GM23248 (cell line): ENCODE data around the gene CFAP73. TPM values are rescaled to one million over a fixed set of nuclear protein-coding genes. Genes with fewer than 3 reads are reported as not detected.

ENCODE experiments used
- DNase-seq: peaks from one replicate; pipeline ENCODE4 v3.0.0-alpha.2; 2015
- H2AFZ ChIP-seq: fragments of 200-600 bp; sonication (generic); 2 replicates; pipeline ENCODE4 v1.6.1; 2016; ENCODE audit warnings: antibody characterized with exemption
- H3F3A ChIP-seq: fragments of 200-600 bp; sonication (generic); 2 replicates; pipeline ENCODE4 v1.6.1; 2016; ENCODE audit warnings: mild to moderate bottlenecking, antibody characterized with exemption, mixed run types; ENCODE audit not compliant: insufficient read depth
- H3K27ac ChIP-seq: fragments of 200-600 bp; sonication (generic); 2 replicates; pipeline ENCODE4 v1.5.1; 2016; ENCODE audit warnings: mild to moderate bottlenecking
- H3K27me3 ChIP-seq: fragments of 200-600 bp; sonication (generic); replicated peaks from 2 replicates; pipeline ENCODE4 v1.6.1; 2016; ENCODE audit warnings: mild to moderate bottlenecking; ENCODE audit not compliant: insufficient read depth
- H3K36me3 ChIP-seq: fragments of 200-600 bp; sonication (generic); 2 replicates; pipeline ENCODE4 v1.6.1; 2016; ENCODE audit warnings: low read depth, mild to moderate bottlenecking
- H3K4me1 ChIP-seq: fragments of 200-600 bp; sonication (generic); 2 replicates; pipeline ENCODE4 v1.6.1; 2016; ENCODE audit warnings: mild to moderate bottlenecking; ENCODE audit not compliant: insufficient read depth
- H3K4me2 ChIP-seq: fragments of 200-600 bp; sonication (generic); one replicate; pipeline ENCODE4 v1.6.1; 2016; ENCODE audit warnings: mild to moderate bottlenecking; ENCODE audit not compliant: unreplicated experiment
- H3K4me3 ChIP-seq: fragments of 200-600 bp; sonication (generic); 2 replicates; pipeline ENCODE4 v1.5.1; 2016; ENCODE audit warnings: mild to moderate bottlenecking
- H3K79me2 ChIP-seq: fragments of 200-600 bp; sonication (generic); 2 replicates; pipeline ENCODE4 v1.6.1; 2016; ENCODE audit warnings: mild to moderate bottlenecking; ENCODE audit not compliant: insufficient read depth
- H3K9ac ChIP-seq: fragments of 200-600 bp; sonication (generic); 2 replicates; pipeline ENCODE4 v1.6.1; 2016; ENCODE audit warnings: mild to moderate bottlenecking
- H3K9me2 ChIP-seq: fragments of 200-600 bp; sonication (generic); 2 replicates; pipeline ENCODE4 v1.6.1; 2016; ENCODE audit warnings: mixed run types, mild to moderate bottlenecking, moderate library complexity; ENCODE audit not compliant: insufficient read depth
- H3K9me3 ChIP-seq: fragments of 200-600 bp; sonication (generic); one replicate; pipeline ENCODE4 v1.6.1; 2017; ENCODE audit warnings: low read depth
- H4K20me1 ChIP-seq: fragments of 200-600 bp; sonication (generic); 2 replicates; pipeline ENCODE4 v1.6.0; 2016; ENCODE audit not compliant: insufficient read depth
- EZH2 ChIP-seq: fragments of 200-600 bp; sonication (generic); IDR thresholded peaks from 2 replicates; pipeline ENCODE4 v1.6.1; 2018; ENCODE audit warnings: antibody characterized with exemption, mild to moderate bottlenecking; ENCODE audit not compliant: insufficient read depth, poor library complexity, severe bottlenecking
- EZH2phosphoT487 ChIP-seq: fragments of 200-600 bp; sonication (generic); IDR thresholded peaks from 2 replicates; pipeline ENCODE4 v1.6.1; 2018; ENCODE audit warnings: antibody characterized with exemption, moderate library complexity, mild to moderate bottlenecking, low read depth; ENCODE audit not compliant: insufficient read depth
- WGBS, 2 experiments: methylation state at CpG; one replicate each; pipeline ENCODE4 v1.1.6; 2015 to 2017; ENCODE audit warnings: low lambda C conversion rate in 2 of 2, low coverage in 1 of 2; ENCODE audit errors: missing lambda C conversion rate in 2 of 2; 5-methylcytosine and 5-hydroxymethylcytosine counted together
- in situ Hi-C: fragments of 300-500 bp; cut with MboI; formaldehyde crosslinking; loops from 2 replicates; pipeline ENCODE4 v1.15.0; 2020
- polyA plus RNA-seq: library from polyadenylated mRNA; unstranded; fragments of >200 nt; fragmentation: Nextera tagmentation; extraction: Ambion mirVana; gene quantifications from 2 replicates; pipeline ENCODE4 v1.2.1, GENCODE V29; 2016
- total RNA-seq: library from RNA; depleted of rRNA; stranded (reverse); fragments of >200 nt; shearing (Covaris generic); gene quantifications from 2 replicates; pipeline ENCODE4 v1.2.3, GENCODE V29; 2014

CFAP73 gene
- total and polyA plus RNA-seq, 2 experiments from 2014 or later: not detected

DNA sequence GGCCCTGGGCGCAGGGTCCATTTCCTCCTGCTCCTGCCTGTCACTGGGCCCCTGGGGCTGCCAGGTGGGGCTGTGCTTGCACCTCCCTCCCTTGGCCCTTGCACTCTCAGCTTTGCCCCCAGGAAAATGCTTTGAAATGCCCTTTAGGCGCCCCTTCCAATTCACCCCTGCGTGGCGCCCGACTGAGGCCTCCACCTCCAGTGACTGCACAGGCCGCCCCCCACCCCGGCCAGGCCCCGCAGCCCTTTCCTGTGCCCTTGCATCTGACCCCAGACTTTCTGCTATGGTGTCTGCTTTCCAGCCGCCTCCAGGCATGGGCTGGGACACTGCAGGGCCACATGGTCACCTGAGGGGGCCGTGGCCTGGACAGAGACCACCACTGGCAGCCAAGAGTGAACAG lies 18.3 kb downstream of the CFAP73 start:
- in situ Hi-C loops: no loop called here
- no peak overlapping the region for H2AFZ ChIP-seq
- H3F3A ChIP-seq: no peaks in the 10 kb centered on the region
- H3K9me2 ChIP-seq: no peaks in the 10 kb centered on the region
- H3K79me2 ChIP-seq: no peaks in the 10 kb centered on the region
- no peaks in the 10 kb centered on the region for H3K4me1 ChIP-seq
- no peaks in the 10 kb centered on the region for H3K27me3 ChIP-seq
- TF ChIP-seq EZH2 (no peak), EZH2phosphoT487 (no peak)
- DNase-seq: no peak
- 96 to 98% methylated on average over 10 of the region's 10 CpGs for WGBS, 2 experiments
- H3K4me3 ChIP-seq: no peak overlapping the region
- H3K4me2 ChIP-seq: no peak overlapping the region
- H3K36me3 ChIP-seq: peaks cover 41% of the 10 kb centered on the region
- H3K9ac ChIP-seq: no peak overlapping the region
- no peaks in the 10 kb centered on the region for H4K20me1 ChIP-seq
- H3K27ac ChIP-seq: no peak overlapping the region
- H3K9me3 ChIP-seq: no peaks in the 10 kb centered on the region

- no peaks in the 10 kb centered on the region for H3K9me3 ChIP-seq
- H3K79me2 ChIP-seq: no peaks in the 10 kb centered on the region
- no peak overlapping the region for H3K27ac ChIP-seq
- no peaks in the 10 kb centered on the region for H3K27me3 ChIP-seq
- DNase-seq: no peak
- no peak overlapping the region for H3K4me3 ChIP-seq
- H3K36me3 ChIP-seq: peaks cover 50% of the 10 kb centered on the region
- no peaks in the 10 kb centered on the region for H3K9me2 ChIP-seq
- 91 to 95% methylated on average over 11 to 13 of the region's 13 CpGs for whole genome bisulfite sequencing, 2 experiments
- no peaks in the 10 kb centered on the region for H4K20me1 ChIP-seq
- TF ChIP-seq EZH2: no peak
- no peak for TF ChIP-seq EZH2phosphoT487
- no peak overlapping the region for H3K9ac ChIP-seq
- H2AFZ ChIP-seq: no peak overlapping the region
- in situ Hi-C loops: loop anchor here (10.0 kb wide), 1 partner anchor 125 kb away; no protein-coding TSS in a partner anchor
- H3K4me1 ChIP-seq: no peaks in the 10 kb centered on the region
- H3K4me2 ChIP-seq: no peak overlapping the region
- no peaks in the 10 kb centered on the region for H3F3A ChIP-seq
Measured at GRCh38 chr12:113169697-113170096, 20.2 kb downstream of the CFAP73 start.

GRCh38 chr12:113170457-113170856 lies 20.9 kb downstream of the CFAP73 start:
- no peaks in the 10 kb centered on the region for H3K9me3 ChIP-seq
- H3K79me2 ChIP-seq: no peaks in the 10 kb centered on the region
- TF ChIP-seq EZH2phosphoT487: no peak
- no peak for TF ChIP-seq EZH2
- WGBS, 2 experiments: 88 to 90% methylated on average over 5 of the region's 5 CpGs
- H3F3A ChIP-seq: no peaks in the 10 kb centered on the region
- H3K9me2 ChIP-seq: no peaks in the 10 kb centered on the region
- no peaks in the 10 kb centered on the region for H3K27me3 ChIP-seq
- H3K4me3 ChIP-seq: no peak overlapping the region
- H3K9ac ChIP-seq: no peak overlapping the region
- H3K4me2 ChIP-seq: no peak overlapping the region
- H3K4me1 ChIP-seq: no peaks in the 10 kb centered on the region
- H2AFZ ChIP-seq: no peak overlapping the region
- H3K36me3 ChIP-seq: peaks cover 50% of the 10 kb centered on the region
- in situ Hi-C loops: loop anchor here (10.0 kb wide), 1 partner anchor 126 kb away; no protein-coding TSS in a partner anchor
- DNase-seq: no peak
- H4K20me1 ChIP-seq: no peaks in the 10 kb centered on the region
- H3K27ac ChIP-seq: no peak overlapping the region

DNA sequence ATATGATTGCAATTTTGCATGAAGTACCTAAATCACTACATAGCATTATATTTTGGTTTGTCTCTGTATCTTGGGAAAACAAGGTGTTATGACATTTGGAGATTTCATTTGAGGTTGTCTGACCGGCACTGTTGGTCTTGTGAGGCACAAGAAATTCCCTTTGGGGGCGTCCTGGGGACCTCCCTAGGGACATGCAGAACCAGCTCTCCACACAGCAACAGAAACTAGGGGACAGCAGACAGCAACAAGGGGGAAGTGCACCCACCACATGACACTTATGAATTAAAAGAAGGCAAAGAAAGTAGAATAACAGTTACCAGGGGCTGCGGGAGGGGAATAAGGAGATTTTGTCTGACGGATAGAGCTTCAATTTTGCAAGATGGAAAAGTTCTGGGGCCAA lies 21.4 kb downstream of the CFAP73 start:
- peaks cover 50% of the 10 kb centered on the region for H3K36me3 ChIP-seq
- in situ Hi-C loops: loop anchor here (10.0 kb wide), 1 partner anchor 126 kb away; no protein-coding TSS in a partner anchor

More for the DNA sequence above, 21.4 kb downstream of the CFAP73 start:
- H3K27ac ChIP-seq: no peak overlapping the region
- H3K4me3 ChIP-seq: no peak overlapping the region
- H3K27me3 ChIP-seq: no peaks in the 10 kb centered on the region
- H3K9me3 ChIP-seq: no peaks in the 10 kb centered on the region
- H2AFZ ChIP-seq: no peak overlapping the region
- no peaks in the 10 kb centered on the region for H4K20me1 ChIP-seq
- no peaks in the 10 kb centered on the region for H3K4me1 ChIP-seq
- no peak for DNase-seq
- no peak for TF ChIP-seq EZH2
- no peak for TF ChIP-seq EZH2phosphoT487
- no peak overlapping the region for H3K4me2 ChIP-seq
- H3K9ac ChIP-seq: no peak overlapping the region
- no peaks in the 10 kb centered on the region for H3K9me2 ChIP-seq
- WGBS, 2 experiments: 99 to 100% methylated on average over 4 of the region's 4 CpGs
- H3K79me2 ChIP-seq: no peaks in the 10 kb centered on the region
- H3F3A ChIP-seq: no peaks in the 10 kb centered on the region
